GM19328 (cell line): ENCODE data around the gene DNAAF8.
"Not testable (repeated sequence)": the region's sequence is repeated elsewhere in the genome, so short reads cannot be mapped to it uniquely, and the experiment has no call there.

Experiments
- ATAC-seq: cut with Tn5 transposase; IDR thresholded peaks from one replicate; pipeline ENCODE4 v1.9.1; 2021; ENCODE audit warnings: mild to moderate bottlenecking, moderate library complexity; ENCODE audit not compliant: unreplicated experiment

The DNAAF8 gene

GRCh38 chr16:4723071-4723767 lies 11.1 kb upstream of the DNAAF8 start:
- ATAC-seq: no peak

GRCh38 chr16:4724661-4725270 lies 9.6 kb upstream of the DNAAF8 start:
- ATAC-seq: no peak

DNA sequence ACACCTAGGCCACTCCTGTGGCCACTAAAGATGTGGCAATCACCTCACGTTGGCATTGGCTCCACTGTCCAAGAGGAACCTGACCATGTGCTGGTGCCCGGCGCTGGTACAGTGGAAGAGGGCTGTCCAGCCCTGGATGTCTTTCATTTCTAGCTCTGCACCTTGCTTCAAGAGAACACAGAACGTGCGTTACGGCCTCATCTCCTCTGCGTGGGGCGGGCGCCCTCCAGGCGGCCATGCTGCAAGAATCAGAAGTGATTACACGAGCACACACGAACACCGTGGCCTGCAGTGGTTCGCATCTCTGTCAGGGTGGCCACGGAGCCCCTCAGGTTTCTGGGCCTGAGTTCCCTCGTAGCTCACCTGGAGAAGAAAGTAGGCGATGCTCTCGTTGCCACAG lies 7.7 kb upstream of the DNAAF8 start:
- no peak for ATAC-seq

DNA sequence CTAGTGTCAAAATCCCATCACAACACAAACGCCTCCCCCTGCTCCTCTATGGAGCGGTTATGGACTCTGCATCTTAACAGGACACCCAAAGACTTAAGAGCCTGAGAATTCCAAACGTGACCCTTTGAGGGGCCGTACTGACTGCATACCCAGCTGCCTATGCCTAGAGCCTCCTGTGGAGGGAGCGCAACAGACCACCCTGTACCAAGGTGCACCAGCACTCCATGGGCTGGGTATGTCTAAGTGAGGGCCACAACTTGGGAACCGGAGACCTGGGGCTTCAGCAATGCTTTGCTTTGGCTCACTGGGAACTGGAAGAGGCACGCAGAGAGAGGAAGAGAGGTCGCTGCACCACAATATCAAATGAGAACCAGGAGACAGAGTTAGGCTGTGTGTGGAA lies 5.7 kb upstream of the DNAAF8 start:
- no peak for ATAC-seq

DNA sequence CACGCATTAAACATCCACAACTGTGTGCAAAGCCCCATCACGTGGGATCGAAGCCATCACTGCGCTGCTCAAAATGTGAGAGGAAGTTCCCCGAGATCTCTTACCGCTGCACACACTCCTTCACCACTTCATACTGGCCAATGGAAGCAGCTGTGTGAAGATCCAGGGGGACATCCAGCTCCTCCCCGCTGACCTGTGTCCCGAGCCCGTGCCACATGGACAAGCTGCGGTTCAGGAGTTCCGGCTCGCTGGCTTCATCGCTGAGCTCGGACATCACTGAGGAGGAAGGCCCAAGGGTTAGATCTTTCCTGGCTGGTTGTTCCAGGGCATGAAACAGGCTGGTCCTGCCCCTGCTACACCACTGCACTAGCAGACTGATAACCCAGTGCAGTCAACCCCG lies 4.5 kb upstream of the DNAAF8 start:
- no peak for ATAC-seq

GRCh38 chr16:4733211-4733742 lies 1.1 kb upstream of the DNAAF8 start:
- no peak for ATAC-seq

- peak; percentile 10 for ATAC-seq
These were observed 632 bp upstream of the DNAAF8 start for GRCh38 chr16:4733747-4734062.

GRCh38 chr16:4734730-4735535 lies 596 bp downstream of the DNAAF8 start:
- ATAC-seq: peak; percentile 49

DNA sequence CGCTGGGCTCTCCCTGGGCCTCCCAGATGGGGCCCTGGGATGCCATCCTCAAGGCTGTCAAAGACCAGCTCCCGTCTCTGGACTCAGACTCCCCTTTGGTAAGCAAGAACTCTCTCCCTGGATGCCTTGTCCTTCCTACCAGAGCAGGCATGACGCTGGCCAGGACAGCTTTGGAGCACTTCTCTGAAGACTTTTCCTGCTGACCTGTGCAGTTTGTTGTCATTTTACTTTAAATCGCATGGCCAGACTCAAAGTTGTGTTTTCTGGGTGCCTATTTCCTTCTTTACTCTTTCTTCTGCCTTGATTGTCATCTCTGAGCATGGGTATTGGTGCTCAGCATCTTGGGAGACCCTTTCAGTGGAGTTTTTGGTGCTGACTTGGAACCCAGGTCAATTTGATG lies 2.2 kb downstream of the DNAAF8 start:
- ATAC-seq: no peak

DNA sequence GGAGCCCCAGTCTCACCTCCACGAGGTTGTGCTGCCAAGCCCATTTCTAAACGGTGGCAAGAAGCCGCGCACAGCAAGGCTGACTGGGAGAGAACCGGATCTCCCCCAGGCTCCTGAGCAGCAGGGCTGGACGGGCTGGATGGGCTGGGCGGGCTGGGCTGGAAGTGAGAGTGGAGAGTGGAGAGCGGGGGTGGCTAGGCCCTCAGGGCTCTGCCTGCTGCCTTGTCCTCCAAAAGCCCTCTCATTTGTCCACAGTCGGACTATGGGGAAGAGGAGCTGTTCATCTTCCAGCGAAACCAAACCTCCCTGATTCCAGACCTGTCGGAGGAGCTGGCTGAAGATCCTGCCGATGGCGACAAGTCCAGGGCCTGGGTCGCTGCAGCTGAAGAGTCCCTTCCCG lies 3.2 kb downstream of the DNAAF8 start:
- ATAC-seq: no peak

- not testable (repeated sequence) for ATAC-seq
These were observed 4.0 kb downstream of the DNAAF8 start for GRCh38 chr16:4738370-4738769.

- no peak for ATAC-seq
These were observed 9.0 kb downstream of the DNAAF8 start for GRCh38 chr16:4743226-4743878.

GRCh38 chr16:4744555-4745273 lies 10.4 kb downstream of the DNAAF8 start:
- ATAC-seq: no peak

GRCh38 chr16:4745274-4745569 lies 10.9 kb downstream of the DNAAF8 start:
- ATAC-seq: no peak

DNA sequence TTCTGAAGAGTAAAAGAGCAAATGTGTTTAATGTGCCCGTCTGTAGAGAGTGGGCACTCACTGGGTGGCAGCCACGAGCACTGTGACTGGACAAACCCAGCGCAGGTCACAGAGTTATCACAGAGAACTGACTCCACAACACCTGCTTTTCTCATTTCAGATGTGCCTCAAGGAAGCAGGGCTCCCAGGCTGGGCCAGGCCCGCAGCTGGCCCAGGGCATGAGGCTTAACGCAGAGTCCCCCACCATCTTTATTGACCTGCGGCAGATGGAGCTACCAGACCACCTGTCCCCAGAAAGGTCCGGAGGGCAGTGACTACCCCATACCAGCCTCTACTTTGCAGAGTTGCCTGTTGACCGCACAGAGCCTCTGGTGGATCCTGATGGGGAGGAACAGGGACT lies 11.9 kb downstream of the DNAAF8 start:
- ATAC-seq: no peak

GRCh38 chr16:4746991-4747574 lies 12.7 kb downstream of the DNAAF8 start:
- no peak for ATAC-seq

DNA sequence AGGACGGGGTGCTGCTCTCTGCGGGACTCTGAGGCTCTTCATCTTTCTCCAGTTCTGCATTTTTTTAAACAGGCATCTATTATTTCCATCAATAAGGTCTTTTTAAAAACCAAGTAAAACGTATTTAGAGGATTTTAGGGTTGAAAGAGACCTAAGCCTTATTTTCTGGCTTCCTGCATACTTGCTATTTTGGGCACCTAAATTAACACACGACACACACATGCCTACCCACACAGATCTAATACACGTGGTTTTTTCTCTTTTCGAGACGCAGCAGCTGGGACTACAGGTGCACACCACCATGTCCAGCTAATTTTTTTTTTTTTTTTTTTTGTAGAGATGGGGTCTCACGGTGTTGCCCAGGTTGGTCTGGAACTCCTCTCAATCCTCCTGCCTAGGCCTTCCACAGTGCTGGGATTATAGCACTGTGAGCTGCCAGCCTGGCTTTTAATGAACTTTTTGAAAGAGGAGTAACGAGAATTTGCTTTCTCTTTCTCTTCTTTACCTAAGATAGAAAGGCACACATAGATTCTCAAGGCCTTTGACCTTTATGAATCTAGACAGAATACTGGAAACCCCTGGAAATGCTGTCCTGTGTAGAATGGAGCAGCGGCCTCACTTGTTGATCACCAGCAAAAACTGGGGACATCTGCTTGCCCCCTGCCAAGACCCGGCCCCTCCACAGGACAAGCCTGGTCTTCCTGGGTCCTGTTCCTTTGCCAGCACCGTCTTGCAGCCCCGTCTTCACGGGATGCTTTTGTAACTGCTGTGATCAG lies 13.8 kb downstream of the DNAAF8 start:
- ATAC-seq: no peak

GRCh38 chr16:4748682-4749411 lies 14.5 kb downstream of the DNAAF8 start:
- ATAC-seq: no peak

GRCh38 chr16:4749700-4750257 lies 15.4 kb downstream of the DNAAF8 start:
- ATAC-seq: no peak
